ENCODE data around the gene HSPA8. TPM values are rescaled to one million over a fixed set of nuclear protein-coding genes. Genes with fewer than 3 reads are reported as not detected.

HSPA8 gene
- total RNA-seq, 1 experiment from 2014 or later: 1,755 TPM

- no peak for ATAC-seq
- no peaks in the 10 kb centered on the region for H3K4me1 ChIP-seq (ENCODE audit: control insufficient read depth, insufficient read depth, low read length)
- TF ChIP-seq TCF7L2 (IDR thresholded peaks at IDR 0.05; ENCODE audit: low read depth, low read length) (no peak), POLR2AphosphoS5 (IDR thresholded peaks at IDR 0.05; ENCODE audit: low read depth, low read length) (no peak), SIN3A (IDR thresholded peaks at IDR 0.05; ENCODE audit: borderline replicate concordance, insufficient read depth, low read depth, low read length) (no peak)
- TF ChIP-seq, protein P1, sequence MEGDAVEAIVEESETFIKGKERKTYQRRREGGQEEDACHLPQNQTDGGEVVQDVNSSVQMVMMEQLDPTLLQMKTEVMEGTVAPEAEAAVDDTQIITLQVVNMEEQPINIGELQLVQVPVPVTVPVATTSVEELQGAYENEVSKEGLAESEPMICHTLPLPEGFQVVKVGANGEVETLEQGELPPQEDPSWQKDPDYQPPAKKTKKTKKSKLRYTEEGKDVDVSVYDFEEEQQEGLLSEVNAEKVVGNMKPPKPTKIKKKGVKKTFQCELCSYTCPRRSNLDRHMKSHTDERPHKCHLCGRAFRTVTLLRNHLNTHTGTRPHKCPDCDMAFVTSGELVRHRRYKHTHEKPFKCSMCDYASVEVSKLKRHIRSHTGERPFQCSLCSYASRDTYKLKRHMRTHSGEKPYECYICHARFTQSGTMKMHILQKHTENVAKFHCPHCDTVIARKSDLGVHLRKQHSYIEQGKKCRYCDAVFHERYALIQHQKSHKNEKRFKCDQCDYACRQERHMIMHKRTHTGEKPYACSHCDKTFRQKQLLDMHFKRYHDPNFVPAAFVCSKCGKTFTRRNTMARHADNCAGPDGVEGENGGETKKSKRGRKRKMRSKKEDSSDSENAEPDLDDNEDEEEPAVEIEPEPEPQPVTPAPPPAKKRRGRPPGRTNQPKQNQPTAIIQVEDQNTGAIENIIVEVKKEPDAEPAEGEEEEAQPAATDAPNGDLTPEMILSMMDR (IDR thresholded peaks at IDR 0.05): no peak
- no peaks in the 10 kb centered on the region for H3K9me3 ChIP-seq (ENCODE audit: control insufficient read depth, insufficient read depth, low read depth, low read length)
- BruUV-seq (replicated peaks): no TSS peak
- intact Hi-C loops (cut with micrococcal nuclease; ENCODE audit: unreplicated experiment) (no loop called here), in situ Hi-C loops (cut with HindIII; ENCODE audit: low pct_unique_long_range_greater_than_20kb, low sequenced_read_pairs) (no loop called here)
- no peaks in the 10 kb centered on the region for H3K36me3 ChIP-seq (ENCODE audit: control insufficient read depth, insufficient read depth, low read length)
- H3K4me3 ChIP-seq (ENCODE audit: low read depth in 2 of 2, low read length in 2 of 2): no peak overlapping the region
- CTCF ChIA-PET: no interaction called here
- H3K27me3 ChIP-seq (ENCODE audit: control insufficient read depth, insufficient read depth, low read length): no peaks in the 10 kb centered on the region
- POLR2A ChIA-PET: no interaction called here
- no peak for DNase-seq (ENCODE audit: low read depth, low spot score)
- no peak overlapping the region for H3K27ac ChIP-seq (ENCODE audit: low read length)
Observed at GRCh38 chr11:123047266-123047946, 14.5 kb downstream of the HSPA8 start.

DNA sequence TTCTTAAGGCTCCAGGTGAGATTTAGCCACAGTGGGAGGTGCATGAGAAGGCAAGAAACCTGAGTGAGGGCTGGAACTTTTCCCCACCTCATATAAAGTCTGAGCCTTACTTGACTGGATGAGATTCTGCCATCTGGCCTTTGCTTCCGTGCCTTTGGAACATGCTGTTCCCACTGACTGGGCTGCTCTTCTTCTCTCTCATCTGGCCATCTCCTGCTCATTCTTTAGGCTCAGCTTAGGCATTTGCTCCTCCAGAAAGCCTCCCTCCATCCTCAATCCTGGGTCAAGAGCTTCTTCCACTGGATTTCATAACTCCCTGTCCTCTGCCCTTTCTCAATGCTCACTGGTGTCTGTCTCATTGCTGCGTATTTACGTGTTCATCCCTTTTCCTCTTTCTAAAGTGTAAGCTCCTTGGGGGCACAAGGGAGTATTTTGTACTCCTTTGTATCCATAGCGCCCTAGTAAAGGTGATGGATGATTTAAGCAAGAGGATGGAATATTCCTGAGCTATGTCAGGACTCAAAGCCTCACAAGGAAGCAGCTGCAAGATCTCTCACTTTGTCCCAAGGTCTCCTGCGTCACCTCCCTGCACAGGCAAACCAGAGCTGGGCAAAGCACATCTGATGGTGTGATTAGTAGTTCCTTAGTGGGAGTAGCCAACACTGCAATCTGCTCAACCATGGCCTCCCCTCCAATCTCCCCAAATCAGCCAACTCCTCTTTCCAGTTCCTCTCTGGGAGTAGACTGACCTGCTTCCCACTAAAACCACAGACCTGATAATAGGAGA lies 15.3 kb downstream of the HSPA8 start:
- Histone ChIP-seq H3K4me3 (ENCODE audit: low read depth in 2 of 2, low read length in 2 of 2) (no peak overlapping the region), H3K9me3 (ENCODE audit: control insufficient read depth, insufficient read depth, low read depth, low read length) (no peaks in the 10 kb centered on the region), H3K27me3 (ENCODE audit: control insufficient read depth, insufficient read depth, low read length) (no peaks in the 10 kb centered on the region), H3K4me1 (ENCODE audit: control insufficient read depth, insufficient read depth, low read length) (no peaks in the 10 kb centered on the region), H3K27ac (ENCODE audit: low read length) (no peak overlapping the region), H3K36me3 (ENCODE audit: control insufficient read depth, insufficient read depth, low read length) (no peaks in the 10 kb centered on the region)
- DNase-seq (ENCODE audit: low read depth, low spot score) (no peak), ATAC-seq (no peak)
- CTCF ChIA-PET: no interaction called here
- intact Hi-C loops (cut with micrococcal nuclease; ENCODE audit: unreplicated experiment): no loop called here
- POLR2A ChIA-PET: no interaction called here
- no peak for TF ChIP-seq SIN3A (IDR thresholded peaks at IDR 0.05; ENCODE audit: borderline replicate concordance, insufficient read depth, low read depth, low read length)
- no peak for TF ChIP-seq REST (IDR thresholded peaks at IDR 0.05; ENCODE audit: insufficient read depth in 1 of 2, low read depth in 2 of 2, low read length in 1 of 2)
- TF ChIP-seq TCF7L2 (IDR thresholded peaks at IDR 0.05; ENCODE audit: low read depth, low read length): no peak
- TF ChIP-seq, protein P1 (IDR thresholded peaks at IDR 0.05): no peak
- no peak for TF ChIP-seq POLR2AphosphoS5 (IDR thresholded peaks at IDR 0.05; ENCODE audit: low read depth, low read length)
- in situ Hi-C loops (cut with HindIII; ENCODE audit: low pct_unique_long_range_greater_than_20kb, low sequenced_read_pairs): no loop called here
- BruUV-seq (replicated peaks): no TSS peak

Measured in Panc1 (cell line).